ENCODE data around the gene PPT1. TPM values are rescaled to one million over a fixed set of nuclear protein-coding genes. Genes with fewer than 3 reads are reported as not detected.

The PPT1 gene
- total RNA-seq, 1 experiment from 2014 or later = 46.8 TPM

GRCh38 chr1:40030528-40031135, 66.4 kb downstream of the PPT1 start:
- Histone ChIP-seq H3K79me2 (ENCODE audit: insufficient read depth, low read length) (no peaks in the 10 kb centered on the region), H3K9me2 (ENCODE audit: insufficient read depth) (no peaks in the 10 kb centered on the region), H3K27ac (ENCODE audit: low read depth, low read length) (no peak overlapping the region), H3K9me3 (ENCODE audit: control insufficient read depth in 1 of 2, insufficient read depth in 1 of 2, low read depth in 1 of 2, low read length in 2 of 2) (no peaks in the 10 kb centered on the region), H4K20me1 (ENCODE audit: insufficient read depth) (no peaks in the 10 kb centered on the region), H3K4me1 (ENCODE audit: control insufficient read depth in 1 of 2, insufficient read depth in 2 of 2, low read length in 2 of 2) (peaks cover 0 to 5% of the 10 kb centered on the region in 2 experiments; a peak in 1 of 4 replicates), H3K36me3 (ENCODE audit: control insufficient read depth in 1 of 2, insufficient read depth in 2 of 2, low read length in 2 of 2) (no peaks in the 10 kb centered on the region), H3K9ac (ENCODE audit: low read length) (no peak overlapping the region), H3K4me3 (replicated peaks in 1 of 2; ENCODE audit: low read depth in 1 of 2, low read length in 2 of 2) (no peak overlapping the region), H3K4me2 (ENCODE audit: low read length) (no peak overlapping the region), H2AFZ (ENCODE audit: low read depth, low read length, poor library complexity, severe bottlenecking) (no peak overlapping the region), H3K27me3 (ENCODE audit: insufficient read depth, low read length) (no peaks in the 10 kb centered on the region)
- intact Hi-C loops (cut with micrococcal nuclease) = no loop called here
- BruUV-seq (replicated peaks) = no TSS peak
- ATAC-seq = no peak
- RAD21 ChIA-PET (ENCODE audit: low non-redundant PET in 1 of 2, low total read pairs in 2 of 2, uncharacterized antibody in 2 of 2, unreplicated experiment in 2 of 2) = interaction anchor here in 1 of 2 experiments (3.1 kb wide), 1 partner anchor 111 kb away, joined by 16 read pairs; no protein-coding TSS in a partner anchor
- POLR2A ChIA-PET = interaction anchor here (0.8 kb wide), 1 partner anchor 9 kb away, joined by 3 read pairs; no protein-coding TSS in a partner anchor
- TF ChIP-seq CEBPB (IDR thresholded peaks at IDR 0.05; ENCODE audit: low read depth) = no peak
- TF ChIP-seq REST (IDR thresholded peaks at IDR 0.05; ENCODE audit: low read depth) = no peak
- TF ChIP-seq CBX3 (IDR thresholded peaks at IDR 0.05; ENCODE audit: low read depth) = no peak
- TF ChIP-seq CTCF (IDR thresholded peaks at IDR 0.05 in 2 of 3, conservative IDR thresholded peaks at IDR 0.05 in 1 of 3; ENCODE audit: borderline replicate concordance in 1 of 3, insufficient read depth in 1 of 3, low read depth in 2 of 3, low read length in 2 of 3) = no peak
- TF ChIP-seq MAX (IDR thresholded peaks at IDR 0.05) = no peak
- TF ChIP-seq EGR1 (IDR thresholded peaks at IDR 0.05; ENCODE audit: low read depth) = no peak
- TF ChIP-seq ZBTB33 (IDR thresholded peaks at IDR 0.05; ENCODE audit: extremely low read depth, insufficient replicate concordance, low read length) = no peak
- no peak for TF ChIP-seq YY1 (IDR thresholded peaks at IDR 0.05; ENCODE audit: extremely low read depth, insufficient replicate concordance, low read depth, low read length)
- TF ChIP-seq SP1 (IDR thresholded peaks at IDR 0.05; ENCODE audit: low read depth) = no peak
- TF ChIP-seq SRF (IDR thresholded peaks at IDR 0.05; ENCODE audit: low read depth) = no peak
- TF ChIP-seq EZH2phosphoT487 (IDR thresholded peaks at IDR 0.05; ENCODE audit: borderline replicate concordance) = no peak
- no peak for TF ChIP-seq JUND (IDR thresholded peaks at IDR 0.05)
- no peak for DNase-seq (ENCODE audit: low read depth, low spot score)
- CTCF ChIA-PET = interaction anchor here (2.0 kb wide), 1 partner anchor 111 kb away, joined by 8 read pairs; no protein-coding TSS in a partner anchor

Measured in HCT116 (cell line).